Smooth muscle cell (in vitro differentiated cells): ENCODE data around the gene KAZALD1. TPM values are rescaled to one million over a fixed set of nuclear protein-coding genes. Genes with fewer than 3 reads are reported as not detected.

Experiments used
- DNase-seq: peaks from one replicate; lab custom pipeline; 2025; ENCODE audit not compliant: unreplicated experiment; lab: John Stamatoyannopoulos, UW
- H2AFZ ChIP-seq: fragments of 200-600 bp; sonication (generic); 2 replicates; pipeline ENCODE4 v1.6.0; 2016; ENCODE audit warnings: antibody characterized with exemption, low read depth, mild to moderate bottlenecking
- H3F3A ChIP-seq: fragments of 200-600 bp; sonication (generic); 2 replicates; pipeline ENCODE4 v1.6.0; 2017; ENCODE audit warnings: antibody characterized with exemption, low read depth
- H3K27ac ChIP-seq: fragments of 200-600 bp; sonication (generic); 2 replicates; pipeline ENCODE4 v1.5.1; 2016; ENCODE audit warnings: low read depth, mild to moderate bottlenecking
- H3K27me3 ChIP-seq: fragments of 200-600 bp; sonication (generic); 2 replicates; pipeline ENCODE4 v1.6.1; 2016; ENCODE audit warnings: low read depth, mild to moderate bottlenecking
- H3K36me3 ChIP-seq: fragments of 200-600 bp; sonication (generic); 2 replicates; pipeline ENCODE4 v1.5.1; 2016; ENCODE audit warnings: low read depth
- H3K4me1 ChIP-seq: fragments of 200-600 bp; sonication (generic); 2 replicates; pipeline ENCODE4 v1.5.1; 2016; ENCODE audit warnings: low read depth
- H3K4me2 ChIP-seq: fragments of 200-600 bp; sonication (generic); 2 replicates; pipeline ENCODE4 v1.6.0; 2016; ENCODE audit warnings: mild to moderate bottlenecking
- H3K4me3 ChIP-seq: fragments of 200-600 bp; sonication (generic); 2 replicates; pipeline ENCODE4 v1.5.1; 2016; ENCODE audit warnings: mild to moderate bottlenecking
- H3K79me2 ChIP-seq: fragments of 200-600 bp; sonication (generic); 2 replicates; pipeline ENCODE4 v1.6.0; 2016; ENCODE audit warnings: low read depth, mild to moderate bottlenecking
- H3K9ac ChIP-seq: fragments of 200-600 bp; sonication (generic); 2 replicates; pipeline ENCODE4 v1.6.0; 2016; ENCODE audit warnings: low read depth
- H3K9me3 ChIP-seq: fragments of 200-600 bp; sonication (generic); replicated peaks from 2 replicates; pipeline ENCODE4 v1.5.1; 2016; ENCODE audit warnings: low read depth
- H4K20me1 ChIP-seq: fragments of 200-600 bp; sonication (generic); 2 replicates; pipeline ENCODE4 v1.6.0; 2016; ENCODE audit warnings: low read depth
- WGBS: methylation state at CpG from one replicate; pipeline ENCODE4 v1.1.7; 2016; ENCODE audit warnings: low lambda C conversion rate; 5-methylcytosine and 5-hydroxymethylcytosine counted together
- polyA plus RNA-seq: library from polyadenylated mRNA; unstranded; fragments of >200 nt; fragmentation: Nextera tagmentation; extraction: Ambion mirVana; gene quantifications from 2 replicates; pipeline ENCODE4 v1.2.1, GENCODE V29; 2016
- total RNA-seq: library from RNA; depleted of rRNA; stranded (reverse); fragments of >200 nt; gene quantifications from 2 replicates; pipeline ENCODE4 v1.2.3, GENCODE V29; 2014
- TF ChIP-seq, protein P1 (sequence below): fragments of 200-600 bp; sonication (generic); IDR thresholded peaks from 2 replicates; pipeline ENCODE4 v1.5.1; 2017; ENCODE audit warnings: borderline replicate concordance, mild to moderate bottlenecking, antibody characterized with exemption; ENCODE audit not compliant: insufficient read depth, poor library complexity, severe bottlenecking

KAZALD1 gene
- total and polyA plus RNA-seq, 2 experiments from 2014 or later: 13.1 to 20.4 TPM

DNA sequence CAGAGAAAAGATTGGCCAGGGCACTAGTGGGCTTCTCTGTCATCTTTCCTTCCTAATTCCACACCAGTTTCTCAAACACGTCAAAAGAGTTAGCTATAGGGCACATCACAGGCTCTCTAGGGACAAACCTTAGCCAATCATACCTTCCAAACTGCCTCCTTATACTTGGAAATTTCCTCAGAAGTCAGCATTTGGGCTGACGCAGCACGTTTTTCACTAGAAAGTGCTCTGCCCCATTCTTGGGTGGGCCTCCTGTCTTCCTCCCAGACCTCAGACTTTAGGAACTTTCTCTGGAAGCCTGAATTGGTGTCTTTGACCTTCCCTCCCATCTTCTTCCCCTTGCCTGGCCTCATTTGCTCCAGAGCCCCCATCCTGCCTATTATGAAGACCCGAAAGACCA is 19.7 kb upstream of the KAZALD1 start:
- TF ChIP-seq, protein P1, sequence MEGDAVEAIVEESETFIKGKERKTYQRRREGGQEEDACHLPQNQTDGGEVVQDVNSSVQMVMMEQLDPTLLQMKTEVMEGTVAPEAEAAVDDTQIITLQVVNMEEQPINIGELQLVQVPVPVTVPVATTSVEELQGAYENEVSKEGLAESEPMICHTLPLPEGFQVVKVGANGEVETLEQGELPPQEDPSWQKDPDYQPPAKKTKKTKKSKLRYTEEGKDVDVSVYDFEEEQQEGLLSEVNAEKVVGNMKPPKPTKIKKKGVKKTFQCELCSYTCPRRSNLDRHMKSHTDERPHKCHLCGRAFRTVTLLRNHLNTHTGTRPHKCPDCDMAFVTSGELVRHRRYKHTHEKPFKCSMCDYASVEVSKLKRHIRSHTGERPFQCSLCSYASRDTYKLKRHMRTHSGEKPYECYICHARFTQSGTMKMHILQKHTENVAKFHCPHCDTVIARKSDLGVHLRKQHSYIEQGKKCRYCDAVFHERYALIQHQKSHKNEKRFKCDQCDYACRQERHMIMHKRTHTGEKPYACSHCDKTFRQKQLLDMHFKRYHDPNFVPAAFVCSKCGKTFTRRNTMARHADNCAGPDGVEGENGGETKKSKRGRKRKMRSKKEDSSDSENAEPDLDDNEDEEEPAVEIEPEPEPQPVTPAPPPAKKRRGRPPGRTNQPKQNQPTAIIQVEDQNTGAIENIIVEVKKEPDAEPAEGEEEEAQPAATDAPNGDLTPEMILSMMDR: no peak
- peak overlapping the region; percentile 93 for H3K27ac ChIP-seq
- peaks cover 14% of the 10 kb centered on the region for H3K4me1 ChIP-seq
- H3K27me3 ChIP-seq: peaks cover 21% of the 10 kb centered on the region
- H3F3A ChIP-seq: peaks cover 27% of the 10 kb centered on the region
- WGBS: 88% methylated on average over 4 of the region's 4 CpGs
- H2AFZ ChIP-seq: no peak overlapping the region
- peak overlapping the region; percentile 86 for H3K4me2 ChIP-seq
- H4K20me1 ChIP-seq: no peaks in the 10 kb centered on the region
- H3K9me3 ChIP-seq: no peaks in the 10 kb centered on the region
- no peaks in the 10 kb centered on the region for H3K79me2 ChIP-seq
- DNase-seq: no peak
- H3K36me3 ChIP-seq: peaks cover 6% of the 10 kb centered on the region
- no peak overlapping the region for H3K9ac ChIP-seq
- H3K4me3 ChIP-seq: peak overlapping the region; percentile 70

DNA sequence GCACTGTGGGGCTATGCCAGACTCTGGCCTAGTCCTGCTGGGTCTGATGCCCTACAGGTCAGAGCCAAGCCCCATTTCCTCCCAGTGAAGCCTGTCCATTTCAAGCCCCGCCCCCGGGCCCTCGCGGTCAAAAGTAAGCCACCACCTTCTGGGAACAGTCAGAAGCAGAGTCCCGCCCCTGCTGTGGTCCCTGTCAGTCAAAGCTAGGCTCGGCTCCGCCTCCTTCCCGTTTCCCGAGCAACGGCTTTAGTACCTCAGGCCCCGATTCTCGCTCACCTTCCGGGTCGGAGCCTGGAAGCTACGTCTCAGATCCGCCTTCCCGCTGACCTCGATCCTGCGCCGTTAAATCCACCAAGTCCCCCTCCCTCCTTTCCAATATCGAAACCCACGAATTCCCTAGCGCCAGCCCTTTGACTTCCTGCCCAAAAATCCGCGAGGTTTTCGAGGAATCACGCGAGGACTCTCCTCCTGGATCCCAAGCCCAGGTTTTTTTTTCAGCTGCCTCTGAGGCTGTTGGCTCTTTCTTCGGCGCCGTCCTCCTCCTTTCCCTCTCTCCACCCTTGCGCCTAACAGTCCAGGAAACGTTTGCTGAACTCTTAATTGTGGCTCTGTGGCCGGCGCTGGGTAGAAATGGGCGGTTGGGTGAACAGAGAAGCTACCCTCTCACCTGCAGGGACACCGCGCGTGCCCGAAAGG is 19.0 kb upstream of the KAZALD1 start:
- Histone ChIP-seq H3K9ac (peak overlapping the region; percentile 95), H3K79me2 (no peaks in the 10 kb centered on the region), H3K36me3 (peaks cover 2% of the 10 kb centered on the region), H4K20me1 (no peaks in the 10 kb centered on the region), H3K27me3 (peaks cover 28% of the 10 kb centered on the region), H3K9me3 (no peaks in the 10 kb centered on the region), H2AFZ (peak overlapping the region; percentile 74), H3K4me1 (peaks cover 18% of the 10 kb centered on the region), H3K4me3 (peak overlapping the region; percentile 70), H3F3A (peaks cover 27% of the 10 kb centered on the region), H3K27ac (peak overlapping the region; percentile 93), H3K4me2 (peak overlapping the region; percentile 86)
- 4% methylated on average over 39 of the region's 40 CpGs for WGBS
- TF ChIP-seq, protein P1: no peak
- DNase-seq: peak; percentile 64

DNA sequence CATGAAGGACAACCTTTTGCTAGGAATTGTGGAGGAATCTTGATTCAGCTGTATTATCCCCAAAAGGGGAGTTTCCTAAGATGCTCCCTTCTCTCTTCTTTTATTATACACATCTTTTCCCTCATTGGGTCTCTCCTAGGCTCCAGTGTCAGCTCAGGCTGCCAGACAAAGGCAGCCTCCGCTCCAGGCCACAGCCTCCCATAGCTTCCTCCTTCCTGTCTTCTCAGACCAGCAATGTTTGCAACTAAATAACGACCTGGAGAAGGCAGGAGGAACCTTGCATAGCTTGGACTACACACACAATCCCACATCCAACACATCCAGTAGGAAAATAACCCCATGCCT is 18.5 kb upstream of the KAZALD1 start:
- peak overlapping the region; percentile 93 for H3K27ac ChIP-seq
- no peak for DNase-seq
- TF ChIP-seq, protein P1: no peak
- H3K79me2 ChIP-seq: no peaks in the 10 kb centered on the region
- 36% methylated on average over 2 of the region's 2 CpGs for WGBS
- peak overlapping the region; percentile 86 for H3K4me2 ChIP-seq
- peaks cover 27% of the 10 kb centered on the region for H3F3A ChIP-seq
- H3K9ac ChIP-seq: peak overlapping the region; percentile 95
- H4K20me1 ChIP-seq: no peaks in the 10 kb centered on the region
- no peaks in the 10 kb centered on the region for H3K9me3 ChIP-seq
- peaks cover 33% of the 10 kb centered on the region for H3K27me3 ChIP-seq
- H2AFZ ChIP-seq: peak overlapping the region; percentile 74
- H3K4me3 ChIP-seq: peak overlapping the region; percentile 70
- no peaks in the 10 kb centered on the region for H3K36me3 ChIP-seq
- peaks cover 18% of the 10 kb centered on the region for H3K4me1 ChIP-seq

DNA sequence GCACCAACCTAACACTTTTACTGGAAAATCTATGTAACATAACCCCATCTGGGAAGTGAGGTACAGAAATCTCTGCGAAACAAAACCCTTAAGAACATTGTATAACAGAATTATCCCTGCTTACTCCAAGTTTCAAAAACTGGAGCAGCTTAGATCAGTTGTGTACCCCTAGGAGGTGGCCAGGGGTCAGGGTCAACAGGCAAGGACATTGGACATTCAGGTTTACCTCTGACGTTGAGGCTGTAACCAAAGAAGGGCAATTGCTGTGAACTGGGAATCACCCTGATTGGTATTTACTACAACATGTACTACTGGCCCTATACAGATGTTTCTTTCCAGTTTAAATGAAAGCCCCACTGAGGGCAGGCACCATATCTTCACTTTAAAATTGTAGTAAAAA is 17.7 kb upstream of the KAZALD1 start:
- peaks cover 25% of the 10 kb centered on the region for H3F3A ChIP-seq
- 92% methylated on average over 2 of the region's 2 CpGs for WGBS
- H3K27ac ChIP-seq: no peak overlapping the region
- no peak overlapping the region for H3K9ac ChIP-seq
- H3K4me1 ChIP-seq: peaks cover 18% of the 10 kb centered on the region
- H3K4me3 ChIP-seq: no peak overlapping the region
- no peaks in the 10 kb centered on the region for H3K36me3 ChIP-seq
- H3K27me3 ChIP-seq: peaks cover 41% of the 10 kb centered on the region
- no peaks in the 10 kb centered on the region for H3K79me2 ChIP-seq
- H3K9me3 ChIP-seq: no peaks in the 10 kb centered on the region
- no peak for DNase-seq
- H2AFZ ChIP-seq: no peak overlapping the region
- TF ChIP-seq, protein P1: no peak
- no peaks in the 10 kb centered on the region for H4K20me1 ChIP-seq
- H3K4me2 ChIP-seq: no peak overlapping the region
